Activated T-helper 1 cell treated with Interleukin-2 at 50 U/mL for 16 hours (primary cell): Measurements from ENCODE around the gene ZNF69.
A peak's percentile ranks its signal among the peaks of the same experiment; 100 is the strongest.
"Not testable (repeated sequence)": the region's sequence is repeated elsewhere in the genome, so short reads cannot be mapped to it uniquely, and the experiment has no call there.

Experiments
- DNase-seq: peaks from one replicate; pipeline ENCODE4 v3.0.0-alpha.2; 2020; ENCODE audit warnings: low read depth

ZNF69 gene

GRCh38 chr19:11894851-11895250 is 7.3 kb downstream of the ZNF69 start:
- DNase-seq: no peak

DNA sequence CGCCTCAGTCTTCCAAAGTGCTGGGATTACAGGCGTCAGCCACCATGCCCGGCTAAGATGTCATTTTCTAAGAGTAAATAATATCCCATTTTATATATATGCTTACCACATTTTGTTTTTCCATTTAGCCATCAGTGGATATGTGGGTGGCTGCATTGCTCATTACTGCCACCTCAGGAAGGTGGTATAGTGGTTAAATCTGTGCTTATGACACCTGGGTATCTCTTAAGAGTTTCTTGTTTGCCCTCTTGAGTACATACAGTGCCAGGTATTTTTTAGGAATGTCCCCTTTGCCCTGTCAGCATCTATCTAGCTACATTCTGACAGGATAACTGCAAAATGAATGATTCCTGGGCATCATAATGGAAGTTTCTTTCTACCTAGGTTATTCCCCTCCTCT is 14.6 kb downstream of the ZNF69 start:
- no peak for DNase-seq

DNA sequence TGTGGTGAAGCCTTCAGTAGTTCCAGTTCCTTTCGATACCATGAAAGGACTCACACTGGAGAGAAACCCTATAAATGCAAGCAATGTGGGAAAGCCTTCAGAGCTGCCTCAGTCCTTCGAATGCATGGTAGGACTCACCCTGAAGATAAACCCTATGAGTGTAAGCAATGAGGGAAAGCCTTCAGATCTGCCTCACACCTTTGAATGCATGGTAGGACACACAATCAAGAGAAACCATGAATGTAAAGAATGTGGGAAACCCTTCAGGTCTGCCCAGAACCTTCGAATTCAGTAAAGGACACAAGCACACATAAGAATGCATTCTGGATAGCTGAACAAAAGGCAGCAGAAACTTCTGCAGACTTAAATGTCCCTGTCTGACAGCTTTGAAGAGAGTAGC is 18.3 kb downstream of the ZNF69 start:
- no peak for DNase-seq

DNA sequence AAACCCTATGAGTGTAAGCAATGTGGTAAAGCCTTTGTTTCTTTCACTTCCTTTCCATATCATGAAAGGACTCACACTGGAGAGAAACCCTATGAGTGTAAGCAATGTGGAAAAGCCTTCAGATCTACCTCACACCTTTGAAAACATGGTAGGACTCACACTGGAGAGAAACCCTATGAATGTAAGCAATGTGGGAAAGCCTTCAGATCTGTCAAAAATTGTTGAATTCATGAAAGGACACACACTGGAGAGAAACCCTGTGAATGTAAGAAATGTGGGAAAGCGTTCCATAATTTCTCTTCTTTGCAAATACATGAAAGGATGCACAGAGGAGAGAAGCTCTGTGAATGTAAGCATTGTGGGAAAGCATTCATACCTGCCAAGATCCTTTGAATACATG is 24.4 kb downstream of the ZNF69 start:
- DNase-seq: not testable (repeated sequence)

DNA sequence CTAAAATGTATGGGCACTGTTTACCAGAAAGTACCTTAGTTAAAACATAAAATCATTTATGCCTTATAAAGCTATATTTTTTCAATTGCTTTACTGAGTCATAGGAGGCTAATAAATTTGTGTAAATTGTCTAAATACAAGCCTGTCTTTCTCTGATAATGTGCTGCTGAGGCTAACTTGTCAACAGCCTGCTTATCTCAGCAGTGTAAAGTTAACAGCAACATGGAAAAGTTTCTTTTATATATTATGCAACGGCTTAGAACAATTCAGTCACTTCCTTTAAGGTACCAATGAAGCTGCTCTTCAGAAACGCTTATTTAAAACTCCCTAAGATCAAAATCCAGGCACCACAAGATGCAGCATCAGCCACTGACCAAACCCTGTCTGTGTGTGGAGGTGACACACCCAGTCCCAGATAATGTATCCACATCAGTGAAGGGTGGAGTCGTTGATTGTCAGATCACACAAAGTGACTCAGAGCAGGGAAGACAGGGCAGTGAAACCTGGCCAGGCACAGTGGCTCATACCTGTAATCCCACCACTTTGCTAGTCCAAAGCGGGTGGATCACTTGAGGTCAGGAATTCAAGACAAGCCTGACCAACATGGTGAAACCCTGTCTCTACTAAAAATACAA is 27.0 kb downstream of the ZNF69 start:
- not testable (repeated sequence) for DNase-seq

GRCh38 chr19:11921852-11922495 is 34.4 kb downstream of the ZNF69 start:
- DNase-seq: no peak

DNA sequence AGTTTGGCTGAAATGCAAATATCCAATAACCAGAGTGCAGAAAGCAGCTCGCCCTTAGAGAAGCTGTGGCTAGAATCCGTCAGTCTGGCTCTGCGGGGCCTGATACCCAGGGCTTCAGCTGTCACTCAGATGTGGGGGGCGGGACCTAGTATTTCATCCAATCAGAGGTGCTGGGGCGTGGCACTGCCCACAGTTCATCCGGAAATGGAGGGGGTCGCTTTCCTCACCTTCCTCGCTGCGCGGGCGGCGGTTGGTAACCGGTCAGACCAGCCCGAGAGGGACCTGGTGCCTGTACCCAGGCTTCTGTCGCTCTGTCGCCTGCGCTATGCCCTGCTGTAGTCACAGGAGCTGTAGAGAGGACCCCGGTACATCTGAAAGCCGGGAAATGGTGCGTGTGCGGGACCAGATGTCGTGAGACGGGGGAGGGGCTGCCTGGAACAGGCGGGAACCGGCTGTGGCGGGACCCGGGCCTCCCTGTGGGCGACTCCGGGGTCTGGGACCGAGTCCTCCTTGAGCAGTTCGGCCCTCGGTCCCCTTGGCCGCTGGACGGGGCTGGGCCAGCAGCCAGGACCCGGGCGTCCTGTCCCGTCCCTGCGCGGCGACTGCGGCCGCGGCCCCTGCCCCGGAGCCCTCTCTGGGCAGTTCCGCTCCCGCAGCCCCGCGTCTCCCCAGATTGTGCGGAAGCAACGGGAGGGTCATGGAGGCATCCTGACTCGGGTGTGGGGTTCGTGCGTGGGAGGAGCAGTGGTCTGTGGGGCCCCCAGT is 37.5 kb downstream of the ZNF69 start, which contains the start of gene ZNF700:
Gene ZNF700, plus strand, starts transcription at position 222 of the 765 bp plus-strand sequence. Its CDS starts 104 bp downstream, at position 326.
- DNase-seq: peak; percentile 80

DNA sequence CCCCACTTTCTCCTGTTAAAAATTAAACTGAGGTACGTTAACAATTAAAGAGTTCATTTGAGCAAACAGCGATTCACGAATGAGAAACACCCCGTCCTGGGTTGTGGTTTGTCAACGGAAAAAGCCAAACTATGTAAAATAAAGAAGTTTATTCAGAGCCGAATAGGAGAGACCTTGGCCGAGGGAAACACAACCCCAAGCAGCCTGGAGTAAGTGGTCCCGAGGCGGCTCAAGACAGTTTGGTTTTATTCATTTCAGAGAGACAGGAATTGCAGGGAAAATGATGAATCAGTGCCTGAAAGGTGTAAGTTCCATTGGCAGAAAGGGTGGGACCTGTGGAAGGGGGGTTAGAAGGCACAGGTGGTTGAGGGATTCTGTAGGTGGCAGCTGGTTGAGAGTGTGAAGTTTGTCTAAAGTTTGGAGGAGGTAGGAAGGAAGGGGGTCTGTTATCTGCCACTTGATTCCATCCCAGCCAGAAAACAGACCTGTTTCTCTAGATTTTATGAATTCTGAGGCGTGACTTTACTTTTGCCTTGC is 38.1 kb downstream of the ZNF69 start:
- DNase-seq: not testable (repeated sequence)

- no peak for DNase-seq
Measured at GRCh38 chr19:11927227-11927626, 39.6 kb downstream of the ZNF69 start.

DNA sequence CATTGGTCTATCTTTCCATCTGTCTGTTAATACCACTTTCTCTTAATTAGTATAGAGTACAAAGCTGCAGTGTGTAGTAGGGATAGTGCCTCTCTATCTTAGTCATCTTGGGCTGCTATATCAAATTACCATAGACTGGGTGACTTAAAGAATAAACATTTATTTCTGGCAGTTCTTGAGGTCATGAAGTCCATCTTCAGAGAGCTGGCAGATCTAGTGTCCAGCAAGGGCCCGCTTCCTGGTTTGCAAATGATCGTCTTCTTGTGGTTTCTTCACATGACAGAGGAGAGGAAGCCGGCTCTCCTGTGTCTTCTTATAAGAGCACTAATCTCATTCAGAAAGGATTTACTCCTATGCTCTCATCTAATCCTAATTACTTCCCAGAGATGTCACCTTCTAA is 43.5 kb downstream of the ZNF69 start:
- no peak for DNase-seq

GRCh38 chr19:11931513-11931912 is 43.9 kb downstream of the ZNF69 start:
- no peak for DNase-seq

GRCh38 chr19:11935829-11936228 is 48.2 kb downstream of the ZNF69 start:
- not testable (repeated sequence) for DNase-seq

- not testable (repeated sequence) for DNase-seq
Measured at GRCh38 chr19:11938383-11938782, 50.8 kb downstream of the ZNF69 start.

DNA sequence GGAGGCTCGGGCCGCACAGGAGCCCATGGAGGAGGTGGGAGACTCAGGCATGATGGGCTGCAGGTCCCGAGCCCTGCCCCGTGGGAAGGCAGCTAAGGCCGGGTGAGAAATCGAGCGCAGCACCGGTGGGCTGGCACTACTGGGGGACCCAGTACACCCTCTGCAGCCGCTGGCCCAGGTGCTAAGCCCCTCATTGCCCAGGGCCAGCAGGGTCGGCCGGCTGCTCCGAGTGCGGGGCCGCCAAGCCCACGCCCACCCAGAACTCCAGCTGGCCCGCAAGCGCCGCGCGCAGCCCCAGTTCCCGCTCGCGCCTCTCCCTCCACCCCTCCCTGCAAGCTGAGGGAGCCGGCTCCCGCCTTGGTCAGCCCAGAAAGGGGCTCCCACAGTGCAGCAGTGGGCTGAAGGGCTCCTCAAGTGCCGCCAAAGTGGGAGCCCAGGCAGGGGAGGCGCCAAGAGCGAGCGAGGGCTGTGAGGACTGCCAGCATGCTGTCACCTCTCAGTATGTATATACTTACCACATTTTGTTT is 53.8 kb downstream of the ZNF69 start:
- not testable (repeated sequence) for DNase-seq

- no peak for DNase-seq
Measured at GRCh38 chr19:11942008-11942842, 54.6 kb downstream of the ZNF69 start.

GRCh38 chr19:11942843-11943108 is 55.2 kb downstream of the ZNF69 start:
- no peak for DNase-seq

DNA sequence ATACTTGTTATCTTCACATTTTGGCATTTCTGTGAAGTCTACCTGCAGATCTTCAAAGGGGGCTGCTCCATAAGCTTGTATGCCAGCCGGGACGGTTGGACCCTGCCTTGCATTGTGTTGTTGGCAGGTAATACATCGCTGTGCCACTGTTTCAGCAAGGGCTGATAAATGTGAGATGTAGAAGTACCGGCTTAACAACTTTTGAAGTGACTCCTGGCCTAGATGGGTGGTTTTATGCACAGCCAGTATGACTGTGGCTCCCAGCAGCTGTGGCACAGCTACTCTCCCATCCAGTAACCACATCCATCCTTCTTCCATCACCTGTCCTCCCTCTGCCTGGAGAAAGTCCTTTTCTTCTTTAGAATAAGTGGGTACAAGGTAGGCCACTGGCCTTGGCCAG is 57.1 kb downstream of the ZNF69 start:
- no peak for DNase-seq

GRCh38 chr19:11948646-11949045 is 61.1 kb downstream of the ZNF69 start:
- DNase-seq: no peak

DNA sequence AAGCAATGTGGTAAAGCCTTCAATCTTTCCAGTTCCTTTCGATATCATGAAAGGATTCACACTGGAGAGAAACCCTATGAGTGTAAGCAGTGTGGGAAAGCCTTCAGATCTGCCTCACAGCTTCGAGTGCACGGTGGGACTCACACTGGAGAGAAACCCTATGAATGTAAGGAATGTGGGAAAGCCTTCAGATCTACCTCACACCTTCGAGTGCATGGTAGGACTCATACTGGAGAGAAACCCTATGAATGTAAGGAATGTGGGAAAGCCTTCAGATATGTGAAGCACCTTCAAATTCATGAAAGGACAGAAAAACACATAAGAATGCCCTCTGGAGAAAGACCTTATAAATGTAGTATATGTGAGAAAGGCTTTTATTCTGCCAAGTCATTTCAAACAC is 61.6 kb downstream of the ZNF69 start:
- no peak for DNase-seq

DNA sequence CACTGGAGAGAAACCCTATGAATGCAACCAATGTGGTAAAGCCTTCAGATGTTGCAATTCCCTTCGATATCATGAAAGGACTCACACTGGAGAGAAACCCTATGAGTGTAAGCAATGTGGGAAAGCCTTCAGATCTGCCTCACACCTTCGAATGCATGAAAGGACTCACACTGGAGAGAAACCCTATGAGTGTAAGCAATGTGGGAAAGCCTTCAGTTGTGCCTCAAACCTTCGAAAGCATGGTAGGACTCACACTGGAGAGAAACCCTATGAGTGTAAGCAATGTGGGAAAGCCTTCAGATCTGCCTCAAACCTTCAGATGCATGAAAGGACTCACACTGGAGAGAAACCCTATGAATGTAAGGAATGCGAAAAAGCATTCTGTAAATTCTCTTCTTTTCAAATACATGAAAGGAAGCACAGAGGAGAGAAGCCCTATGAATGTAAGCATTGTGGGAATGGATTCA is 62.1 kb downstream of the ZNF69 start:
- not testable (repeated sequence) for DNase-seq

DNA sequence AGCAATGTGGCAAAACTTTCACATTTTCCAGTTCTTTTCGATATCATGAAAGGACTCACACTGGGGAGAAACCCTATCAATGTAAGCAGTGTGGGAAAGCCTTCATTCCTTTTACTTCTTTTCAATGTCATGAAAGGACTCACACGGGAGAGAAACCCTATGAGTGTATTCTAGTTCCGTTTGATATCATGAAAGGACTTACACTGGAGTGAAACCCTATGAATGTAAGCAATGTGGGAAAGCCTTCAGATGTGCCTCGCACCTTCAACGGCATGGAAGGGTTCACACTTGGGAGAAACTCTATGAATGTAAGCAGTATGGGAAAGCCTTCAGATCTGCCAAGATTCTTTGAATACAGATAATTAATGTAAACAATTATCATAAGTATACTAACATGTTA is 62.7 kb downstream of the ZNF69 start:
- DNase-seq: no peak
